ENCODE data around the gene CETN2. TPM values are rescaled to one million over a fixed set of nuclear protein-coding genes. Genes with fewer than 3 reads are reported as not detected.

CETN2 gene
- total and polyA plus RNA-seq, 2 experiments from 2014 or later, result 44.8 to 46.0 TPM

DNA sequence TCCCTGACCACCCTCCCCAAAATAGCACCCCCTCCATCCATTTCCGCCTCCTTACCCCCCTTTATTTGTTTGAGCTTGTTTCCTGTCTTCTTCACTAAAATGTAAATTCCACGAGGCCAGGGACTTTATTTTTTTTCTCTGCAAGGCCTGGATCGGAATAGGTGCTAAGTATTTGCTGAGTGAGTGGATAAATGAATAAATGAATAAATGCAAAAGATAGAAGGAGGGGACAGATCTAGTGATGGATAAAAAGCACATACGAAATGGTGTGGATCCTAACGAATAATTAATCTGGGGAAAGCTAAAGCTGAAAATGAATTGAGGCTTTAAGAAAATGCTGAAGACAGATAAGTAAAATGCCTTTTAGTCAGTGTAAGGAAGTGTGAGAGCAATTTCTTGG lies 12.2 kb downstream of the CETN2 start:
- H3K4me2 ChIP-seq, result no peak overlapping the region
- H3K27ac ChIP-seq, result no peak overlapping the region
- H3K9me3 ChIP-seq (ENCODE audit: low read depth), result no peaks in the 10 kb centered on the region
- H3K9me2 ChIP-seq (replicated peaks; ENCODE audit: insufficient read depth), result no peaks in the 10 kb centered on the region
- H4K20me1 ChIP-seq (ENCODE audit: insufficient read depth, poor library complexity, severe bottlenecking), result no peaks in the 10 kb centered on the region
- 73% methylated on average over 5 of the region's 5 CpGs for WGBS (ENCODE audit: low lambda C conversion rate, missing lambda C conversion rate)
- no peaks in the 10 kb centered on the region for H3K27me3 ChIP-seq
- TF ChIP-seq EZH2phosphoT487 (IDR thresholded peaks at IDR 0.05; ENCODE audit: low read depth, severe bottlenecking, unreplicated experiment), result no peak
- TF ChIP-seq CTCF (IDR thresholded peaks at IDR 0.05; ENCODE audit: poor library complexity), result no peak
- TF ChIP-seq EZH2 (IDR thresholded peaks at IDR 0.05; ENCODE audit: borderline replicate concordance), result no peak
- no peak overlapping the region for H2AFZ ChIP-seq
- no peaks in the 10 kb centered on the region for H3K79me2 ChIP-seq
- no peaks in the 10 kb centered on the region for H3K36me3 ChIP-seq (replicated peaks; ENCODE audit: insufficient read depth, low read depth)
- H3K4me3 ChIP-seq, result no peak overlapping the region
- no peak for DNase-seq (ENCODE audit: low spot score)
- H3K4me1 ChIP-seq (ENCODE audit: insufficient read depth), result peaks cover 6% of the 10 kb centered on the region

- WGBS (ENCODE audit: low lambda C conversion rate, missing lambda C conversion rate), result 40% methylated on average over 6 of the region's 6 CpGs
- no peaks in the 10 kb centered on the region for H3K9me3 ChIP-seq (ENCODE audit: low read depth)
- H2AFZ ChIP-seq, result no peak overlapping the region
- no peaks in the 10 kb centered on the region for H3K9me2 ChIP-seq (replicated peaks; ENCODE audit: insufficient read depth)
- H3K4me2 ChIP-seq, result no peak overlapping the region
- DNase-seq (ENCODE audit: low spot score), result peak; percentile 46
- no peaks in the 10 kb centered on the region for H3K36me3 ChIP-seq (replicated peaks; ENCODE audit: insufficient read depth, low read depth)
- H3K4me3 ChIP-seq, result no peak overlapping the region
- H3K79me2 ChIP-seq, result no peaks in the 10 kb centered on the region
- no peak overlapping the region for H3K27ac ChIP-seq
- peaks cover 6% of the 10 kb centered on the region for H3K4me1 ChIP-seq (ENCODE audit: insufficient read depth)
- TF ChIP-seq EZH2 (IDR thresholded peaks at IDR 0.05; ENCODE audit: borderline replicate concordance) (no peak), CTCF (IDR thresholded peaks at IDR 0.05; ENCODE audit: poor library complexity) (peak; percentile 63)
- no peaks in the 10 kb centered on the region for H4K20me1 ChIP-seq (ENCODE audit: insufficient read depth, poor library complexity, severe bottlenecking)
- H3K27me3 ChIP-seq, result no peaks in the 10 kb centered on the region
Observed at GRCh38 chrX:152817078-152817764, 13.3 kb downstream of the CETN2 start.

GRCh38 chrX:152814048-152814447 lies 16.5 kb downstream of the CETN2 start:
- H3K4me2 ChIP-seq, result peak overlapping the region; percentile 52
- H3K27ac ChIP-seq, result no peak overlapping the region
- WGBS (ENCODE audit: low lambda C conversion rate, missing lambda C conversion rate), result 72% methylated on average over 5 of the region's 5 CpGs

More at GRCh38 chrX:152814048-152814447, 16.5 kb downstream of the CETN2 start:
- DNase-seq (ENCODE audit: low spot score), result no peak
- TF ChIP-seq EZH2 (IDR thresholded peaks at IDR 0.05; ENCODE audit: borderline replicate concordance), result no peak
- no peak for TF ChIP-seq CTCF (IDR thresholded peaks at IDR 0.05; ENCODE audit: poor library complexity)
- TF ChIP-seq EZH2phosphoT487 (IDR thresholded peaks at IDR 0.05; ENCODE audit: low read depth, severe bottlenecking, unreplicated experiment), result no peak
- H4K20me1 ChIP-seq (ENCODE audit: insufficient read depth, poor library complexity, severe bottlenecking), result no peaks in the 10 kb centered on the region
- peaks cover 6% of the 10 kb centered on the region for H3K4me1 ChIP-seq (ENCODE audit: insufficient read depth)
- H3K9me2 ChIP-seq (replicated peaks; ENCODE audit: insufficient read depth), result no peaks in the 10 kb centered on the region
- no peaks in the 10 kb centered on the region for H3K9me3 ChIP-seq (ENCODE audit: low read depth)
- no peak overlapping the region for H2AFZ ChIP-seq
- no peak overlapping the region for H3K4me3 ChIP-seq
- H3K79me2 ChIP-seq, result no peaks in the 10 kb centered on the region
- no peaks in the 10 kb centered on the region for H3K27me3 ChIP-seq
- no peaks in the 10 kb centered on the region for H3K36me3 ChIP-seq (replicated peaks; ENCODE audit: insufficient read depth, low read depth)

All from hepatocyte (in vitro differentiated cells).